Right renal cortex interstitium (tissue), 3 donors: Measurements from ENCODE around the gene CTAGE9. TPM values are rescaled to one million over a fixed set of nuclear protein-coding genes. Genes with fewer than 3 reads are reported as not detected.
"Not testable (repeated sequence)": the region's sequence is repeated elsewhere in the genome, so short reads cannot be mapped to it uniquely, and the experiment has no call there.

Experiments used
- DNase-seq, 3 donors: peaks; one replicate each; pipeline ENCODE4 v3.0.0-alpha.2; 2013; ENCODE audit warnings: low read depth in 3 of 3, low spot score in 2 of 3
- polyA plus RNA-seq, 3 donors: library from polyadenylated mRNA; unstranded; fragments of 120-200 nt; gene quantifications; one replicate each; pipeline ENCODE4 v1.2.1, GENCODE V29; 2013; ENCODE audit not compliant: insufficient read length in 3 of 3

CTAGE9 gene
- polyA plus RNA-seq, 3 donors: not detected

DNA sequence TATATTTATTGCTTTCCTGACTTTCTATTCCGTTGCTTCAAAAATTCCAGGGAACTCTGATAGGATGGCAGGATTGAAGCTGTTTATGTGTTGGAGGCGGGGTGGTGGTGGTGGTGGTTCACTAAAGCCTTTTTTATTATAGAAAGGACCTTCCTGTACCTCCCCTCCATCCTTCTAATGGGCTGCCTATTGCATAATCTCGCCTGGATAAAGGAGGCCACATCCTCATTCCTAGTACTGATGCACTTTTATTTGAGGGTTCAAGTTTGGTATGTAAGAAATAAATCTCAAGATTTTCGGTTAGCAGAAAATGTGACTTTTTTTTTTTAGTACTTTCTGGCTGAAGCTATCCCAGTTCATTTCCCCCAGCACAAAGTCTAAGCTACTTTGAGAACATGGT, 18.7 kb upstream of the CTAGE9 start:
- no peak for DNase-seq

DNA sequence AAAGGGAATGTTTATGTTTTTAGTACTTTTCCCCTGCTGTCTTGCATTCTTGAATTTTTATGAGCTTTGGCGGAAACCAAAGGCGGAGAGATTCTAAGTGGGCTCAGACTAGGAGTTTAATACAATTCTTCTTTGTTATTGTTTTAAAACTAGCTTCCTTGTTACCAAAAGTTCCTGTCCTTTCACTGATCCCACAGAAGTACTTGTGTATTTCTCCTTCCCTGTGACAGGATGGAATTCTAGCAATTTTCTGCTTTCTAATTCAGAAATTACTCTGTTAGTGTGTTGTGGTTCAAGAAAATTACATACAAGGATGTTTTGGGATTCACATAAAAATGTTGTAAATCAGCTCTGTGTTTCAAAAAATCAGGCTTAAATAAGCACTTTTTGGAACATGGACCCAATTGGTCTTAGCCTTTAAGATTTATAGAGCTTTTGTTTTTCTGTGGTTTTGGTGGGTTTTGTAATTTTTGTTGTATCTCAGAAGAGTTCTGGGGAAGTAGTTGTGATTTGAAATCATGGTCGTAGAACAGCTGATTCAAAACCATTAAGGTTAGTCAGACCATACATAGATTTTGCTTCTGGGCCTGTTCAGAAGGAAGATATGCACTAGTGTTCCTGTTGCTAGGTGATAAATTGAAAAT, 17.6 kb upstream of the CTAGE9 start:
- no peak for DNase-seq

DNA sequence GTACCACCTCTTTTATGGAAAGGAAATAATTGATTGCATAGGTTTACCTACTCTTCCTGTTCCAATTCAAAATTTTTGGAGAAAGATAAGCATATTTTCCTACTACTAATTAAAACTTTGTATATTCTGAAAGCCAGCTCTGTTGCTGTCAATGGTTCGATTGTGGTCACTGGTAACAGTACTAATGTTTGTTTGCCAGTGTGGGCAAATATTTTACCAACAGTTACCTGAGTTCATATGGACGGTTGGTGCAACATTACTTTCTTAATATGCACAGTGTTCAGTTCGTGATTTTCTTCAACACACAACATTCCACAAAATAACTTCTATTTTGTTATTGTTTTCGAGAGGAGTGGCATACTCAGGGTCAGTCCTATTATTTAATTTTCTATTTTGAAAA, 17.1 kb upstream of the CTAGE9 start:
- DNase-seq: no peak

DNA sequence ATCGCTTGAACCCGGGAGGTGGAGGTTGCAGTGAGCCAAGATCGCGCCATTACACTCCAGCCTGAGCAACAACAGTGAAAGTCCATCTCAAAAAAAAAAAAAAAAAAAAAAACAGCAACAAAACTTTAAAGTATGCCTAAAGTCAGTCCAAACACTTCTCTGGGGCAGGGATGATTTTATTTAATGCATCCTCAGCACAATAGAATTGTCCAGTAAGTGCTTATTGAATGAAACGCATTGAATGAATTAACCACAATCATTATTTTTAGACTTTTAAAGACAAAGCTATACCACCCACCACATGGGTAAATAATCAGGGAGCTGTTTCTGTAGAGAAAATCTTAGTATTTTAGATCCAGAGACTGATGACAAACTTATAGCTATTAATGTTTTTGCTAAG, 16.6 kb upstream of the CTAGE9 start:
- no peak for DNase-seq

DNA sequence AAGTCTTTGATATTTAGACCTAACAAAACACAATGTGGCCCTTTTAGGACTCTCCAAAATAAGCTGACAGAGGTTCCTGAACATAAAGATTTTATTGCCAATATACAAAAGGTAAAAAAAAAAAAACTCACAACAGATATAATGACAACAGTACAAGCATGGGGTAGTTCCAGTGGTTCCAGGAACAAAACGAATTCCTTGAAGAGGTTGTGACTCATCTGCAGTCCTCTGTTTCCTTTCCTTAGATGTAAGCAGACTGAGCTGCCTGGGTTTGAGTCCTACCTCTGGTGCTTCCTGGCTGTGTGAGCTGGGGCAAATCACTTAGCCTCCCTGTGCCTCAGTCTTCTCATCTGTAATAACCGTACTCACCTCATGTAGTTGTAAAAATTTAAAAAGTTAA, 13.3 kb upstream of the CTAGE9 start:
- DNase-seq: no peak

DNA sequence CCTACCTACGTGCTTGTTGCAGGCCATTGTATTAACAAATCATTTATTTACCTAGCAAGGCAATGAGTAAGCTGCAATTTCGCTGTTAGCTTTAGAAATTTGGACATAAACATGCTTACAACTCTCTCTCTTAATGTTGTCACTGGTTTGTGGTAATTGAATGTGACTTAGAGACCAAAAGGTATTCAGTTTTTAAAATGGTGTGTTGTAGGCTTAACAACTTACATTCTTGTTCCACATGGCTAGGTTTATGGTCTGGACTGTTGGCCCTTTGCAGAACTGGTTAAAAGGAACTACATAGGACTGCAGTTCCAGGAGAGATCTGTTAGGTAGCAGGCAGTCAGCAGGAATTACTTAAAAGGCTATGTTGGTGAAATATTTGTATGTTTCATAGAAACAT, 10.3 kb upstream of the CTAGE9 start:
- DNase-seq: no peak

DNA sequence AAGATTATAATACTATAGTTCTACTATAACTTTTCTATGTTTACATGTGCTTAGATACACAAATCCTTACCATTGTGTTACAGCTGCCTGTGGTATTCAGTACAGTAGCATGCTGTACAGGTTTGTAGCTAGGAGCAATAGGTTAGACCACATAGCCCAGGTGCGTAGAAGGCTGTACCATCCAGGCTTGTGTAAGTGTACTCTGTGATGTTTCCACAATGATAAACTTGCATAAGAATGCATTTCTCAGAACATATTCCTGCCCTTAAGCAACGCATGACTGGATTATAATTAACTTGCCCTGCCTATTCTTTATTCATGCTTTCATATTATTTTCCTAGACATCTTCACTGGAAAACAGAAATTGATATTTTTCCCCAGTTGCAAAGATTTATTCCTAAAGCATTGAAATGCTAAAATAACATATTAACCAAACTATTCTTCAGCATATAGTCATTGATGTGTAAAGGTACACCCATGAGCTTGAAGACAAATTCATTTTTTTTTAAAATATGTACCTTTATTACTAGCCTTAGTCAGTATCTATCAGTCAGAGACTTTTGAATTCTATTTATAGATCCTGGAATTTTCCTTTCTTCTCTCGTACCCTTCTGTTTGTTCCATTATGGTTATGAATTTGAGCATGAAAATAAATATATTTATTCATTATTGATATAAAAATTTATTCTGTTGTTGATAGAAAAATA, 7.2 kb upstream of the CTAGE9 start:
- DNase-seq: no peak

DNA sequence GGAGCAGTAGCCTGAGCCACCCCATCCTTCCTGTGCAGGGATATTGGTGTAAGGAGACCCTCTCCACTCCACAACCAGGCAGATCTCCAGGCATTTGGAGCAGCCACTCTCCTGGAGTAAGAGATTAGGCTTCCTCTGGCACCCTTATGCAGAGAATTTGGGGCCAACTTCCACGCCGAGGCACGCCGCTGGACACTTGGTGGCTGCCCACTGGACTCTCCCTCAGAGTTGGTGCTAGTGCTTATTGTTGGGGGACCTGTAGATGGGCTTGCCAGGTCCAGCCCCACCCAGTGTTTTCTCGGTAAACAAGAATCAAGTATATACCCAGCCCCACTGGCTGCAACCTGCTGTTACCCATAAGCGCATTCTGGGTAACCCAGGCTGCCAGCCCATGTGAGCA, 4.8 kb upstream of the CTAGE9 start:
- not testable (repeated sequence) for DNase-seq

DNA sequence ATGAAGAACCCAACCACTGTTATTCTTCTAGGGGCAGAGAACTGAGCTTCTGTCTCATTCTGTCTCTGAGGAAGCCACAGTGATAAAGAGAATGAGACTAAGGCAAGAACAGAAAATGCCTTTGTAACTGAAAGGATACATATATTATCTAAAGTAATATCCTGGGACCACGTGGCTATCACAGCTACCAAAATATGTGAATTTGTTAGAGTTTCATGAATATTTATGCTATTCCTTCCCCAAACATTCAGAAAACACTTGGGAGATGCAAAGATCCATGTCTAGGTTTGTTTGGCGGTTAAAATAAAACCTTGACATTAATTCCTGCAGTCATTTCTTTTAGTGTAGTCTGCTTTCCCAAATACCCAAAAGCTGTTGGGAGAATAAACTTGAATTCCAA, 6.9 kb downstream of the CTAGE9 start:
- not testable (repeated sequence) for DNase-seq

DNA sequence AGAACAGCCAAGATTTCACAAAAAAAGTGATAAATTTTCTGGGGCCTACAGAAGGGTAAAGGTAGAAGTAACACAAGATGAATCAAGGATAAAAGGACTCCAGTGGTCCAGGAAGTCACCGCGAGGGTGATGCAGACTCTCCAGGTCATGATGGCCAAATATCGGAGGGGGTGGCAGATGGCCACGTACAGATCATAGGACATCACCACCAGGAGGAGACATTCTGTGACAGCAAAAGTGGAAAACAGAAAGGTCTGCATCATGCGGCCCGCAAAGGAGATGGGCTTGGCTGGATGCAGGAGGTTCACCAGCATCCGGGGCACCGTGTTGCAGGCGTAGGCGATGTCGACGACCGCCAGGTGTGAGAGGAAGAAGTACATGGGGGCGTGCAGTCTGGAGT, 10.0 kb downstream of the CTAGE9 start:
- DNase-seq: not testable (repeated sequence)

DNA sequence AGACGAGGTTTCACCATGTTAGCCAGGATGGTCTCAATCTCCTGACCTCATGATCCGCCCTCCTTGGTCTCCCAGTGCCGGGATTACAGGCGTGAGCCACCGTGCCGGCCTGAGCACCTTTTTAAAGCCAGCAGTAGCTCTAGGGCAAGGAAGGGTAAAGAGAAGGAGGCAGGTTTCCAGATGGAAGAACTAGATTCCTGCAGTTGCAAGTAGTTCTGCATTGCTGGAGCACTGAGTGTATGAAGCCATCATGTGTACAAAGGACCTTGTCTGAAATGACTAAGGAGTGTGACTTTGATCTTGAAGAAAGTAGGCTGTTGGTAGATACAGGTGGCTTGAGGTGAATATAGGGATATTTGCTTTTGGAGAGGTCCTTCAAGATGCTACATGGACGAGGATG, 13.9 kb downstream of the CTAGE9 start:
- DNase-seq: no peak

DNA sequence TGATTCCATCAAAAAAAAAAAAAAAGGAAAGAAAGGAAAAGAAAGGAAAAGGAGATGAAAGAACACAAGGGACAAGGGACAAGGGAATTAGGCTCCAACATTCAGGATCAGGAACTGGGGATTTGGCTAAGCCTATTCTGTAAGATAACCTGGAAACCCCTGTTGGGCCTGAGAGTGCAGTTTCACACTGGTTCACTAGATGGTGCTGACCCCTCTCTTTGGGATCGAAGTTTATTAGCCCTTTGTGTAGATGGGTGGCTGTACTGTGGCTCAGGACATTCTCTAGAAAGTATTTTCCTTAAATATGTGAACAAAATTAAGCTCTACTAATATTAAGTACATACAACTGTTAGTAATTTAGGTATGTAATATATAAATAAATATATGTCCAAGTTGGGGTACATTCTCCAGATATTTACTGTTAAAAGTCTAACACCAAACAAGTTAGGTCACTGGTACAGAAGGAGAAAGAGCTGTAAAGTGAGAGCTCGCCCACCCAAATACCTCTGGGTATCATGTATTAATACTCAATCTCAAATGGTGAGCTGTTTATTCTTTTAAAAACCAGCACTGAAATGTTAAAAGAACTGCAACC, 15.9 kb downstream of the CTAGE9 start:
- peak; percentile 29 to 52 (median 39) for DNase-seq

DNA sequence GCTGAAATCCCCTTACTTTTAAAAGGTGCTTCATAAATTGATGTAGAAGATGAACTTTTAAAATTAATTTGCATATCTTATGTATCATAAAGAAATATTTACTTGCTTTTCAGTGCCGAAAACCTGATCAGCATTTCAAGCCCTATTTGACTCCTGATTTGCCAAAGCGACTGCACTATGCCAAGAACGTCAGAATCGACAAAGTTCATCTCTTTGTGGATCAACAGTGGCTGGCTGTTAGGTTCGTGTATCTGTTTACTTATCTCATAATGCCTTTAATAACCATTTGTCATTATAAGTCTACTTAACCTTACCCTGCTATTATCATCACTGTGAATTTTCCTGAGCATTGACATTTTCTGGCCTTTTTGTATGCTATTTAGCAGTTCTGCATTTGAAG, 17.4 kb downstream of the CTAGE9 start:
- DNase-seq: no peak

DNA sequence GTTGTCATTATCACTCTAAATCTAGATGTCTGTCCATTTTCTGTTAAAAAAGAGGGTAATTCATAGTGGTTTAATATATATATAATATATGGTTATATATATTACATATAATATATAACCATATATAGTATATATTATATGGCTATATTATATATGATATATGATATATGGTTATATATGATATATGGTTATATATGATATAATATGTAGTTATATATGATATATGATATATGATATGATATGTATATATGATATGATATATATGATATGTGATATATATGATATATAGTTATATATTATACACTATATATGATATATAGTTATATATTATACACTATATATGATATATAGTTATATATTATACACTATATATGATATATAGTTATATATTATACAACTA, 18.2 kb downstream of the CTAGE9 start:
- DNase-seq: no peak

DNA sequence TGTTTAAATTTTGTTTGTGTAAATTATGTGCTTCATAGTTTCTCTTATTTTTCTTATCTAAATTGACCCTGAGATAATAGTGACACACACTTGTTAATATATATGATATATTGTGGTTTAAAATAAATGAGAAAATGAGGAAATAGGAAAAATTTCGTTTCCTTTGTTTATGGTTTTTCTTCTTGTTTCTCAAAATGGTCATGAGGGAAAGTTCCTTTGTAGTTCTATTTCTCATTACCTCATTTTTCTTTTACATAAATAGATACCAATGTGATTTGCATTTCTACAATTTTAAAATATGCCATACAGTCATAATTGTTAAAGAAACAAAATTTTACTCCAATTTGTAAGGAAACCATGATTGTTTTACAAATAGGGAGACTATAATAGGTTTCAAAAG, 18.8 kb downstream of the CTAGE9 start:
- DNase-seq: no peak

DNA sequence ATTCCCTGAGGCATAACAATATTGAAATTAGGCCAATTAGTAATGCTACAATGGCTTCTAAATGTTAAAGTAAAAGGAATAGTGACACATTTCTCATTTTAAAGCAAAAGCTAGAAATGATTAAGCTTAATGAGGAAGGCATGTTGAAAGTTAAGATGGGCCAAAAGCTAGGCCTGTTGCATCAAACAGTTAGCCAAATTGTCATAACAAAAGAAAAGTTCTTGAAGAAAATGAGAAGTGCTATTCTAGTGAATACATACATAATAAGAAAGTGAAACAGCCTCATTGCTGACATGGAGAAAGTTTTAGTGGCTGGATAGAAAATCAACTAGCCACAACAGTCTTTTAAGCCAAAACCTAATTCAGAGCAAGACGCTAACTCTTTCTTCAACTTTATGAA, 22.5 kb downstream of the CTAGE9 start:
- DNase-seq: no peak

DNA sequence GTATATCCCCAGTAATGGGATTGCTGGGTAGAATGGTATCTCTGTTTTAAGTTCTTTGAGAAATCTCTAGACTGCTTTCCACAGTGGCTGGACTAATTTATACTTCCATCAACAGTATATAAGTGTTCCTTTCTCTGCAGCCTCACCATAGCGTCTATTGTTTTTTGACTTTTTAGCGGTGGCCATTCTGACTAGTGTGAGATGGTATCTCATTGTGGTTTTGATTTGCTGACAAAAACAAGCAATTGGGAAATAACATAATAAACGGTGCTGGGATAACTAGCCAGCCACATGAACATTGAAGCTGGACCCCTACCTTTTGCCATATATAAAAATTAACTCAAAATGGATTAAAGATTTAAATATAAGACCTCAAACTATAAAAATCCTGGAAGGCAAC, 23.8 kb downstream of the CTAGE9 start:
- no peak for DNase-seq

DNA sequence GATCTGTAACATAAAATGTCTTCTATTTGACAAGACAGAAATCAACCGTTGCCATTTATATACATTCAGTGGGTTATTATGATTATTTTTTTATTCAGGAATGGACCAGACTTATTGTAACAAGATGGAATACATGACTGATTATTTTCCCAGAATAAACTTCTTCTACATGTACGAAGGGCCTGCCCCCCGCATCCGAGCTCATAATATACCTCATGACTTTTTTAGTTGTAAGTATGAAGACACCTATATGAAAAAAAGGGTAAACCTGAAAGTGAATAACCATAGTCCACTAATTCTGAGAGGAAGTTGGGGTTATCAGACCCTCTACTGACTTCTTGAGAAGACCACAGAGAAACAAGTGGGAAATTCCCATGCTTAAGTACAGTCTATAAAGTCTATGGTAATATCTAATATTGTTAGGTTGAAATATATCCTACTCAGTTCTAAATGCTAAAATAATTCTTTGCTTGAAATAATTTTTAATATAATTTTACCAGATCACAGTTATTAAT, 25.5 kb downstream of the CTAGE9 start:
- DNase-seq: no peak

DNA sequence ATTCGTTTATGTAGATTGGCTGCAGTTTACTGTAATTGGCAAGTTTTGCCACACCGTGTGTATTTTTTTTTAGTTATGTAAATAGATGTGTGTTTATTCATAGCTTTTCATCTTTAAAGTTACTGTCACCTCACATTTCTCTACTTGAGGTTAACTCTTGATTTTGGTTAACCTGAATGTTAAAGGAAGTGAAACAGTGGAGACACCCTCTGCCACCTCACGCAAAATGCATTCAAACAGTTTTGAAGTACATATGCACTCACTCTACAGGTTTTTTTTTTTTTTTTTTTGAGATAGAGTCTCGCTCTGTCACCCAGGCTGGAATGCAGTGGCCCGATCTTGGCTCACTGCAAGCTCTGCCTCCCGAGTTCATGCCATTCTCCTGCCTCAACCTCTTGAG, 27.3 kb downstream of the CTAGE9 start:
- no peak for DNase-seq

DNA sequence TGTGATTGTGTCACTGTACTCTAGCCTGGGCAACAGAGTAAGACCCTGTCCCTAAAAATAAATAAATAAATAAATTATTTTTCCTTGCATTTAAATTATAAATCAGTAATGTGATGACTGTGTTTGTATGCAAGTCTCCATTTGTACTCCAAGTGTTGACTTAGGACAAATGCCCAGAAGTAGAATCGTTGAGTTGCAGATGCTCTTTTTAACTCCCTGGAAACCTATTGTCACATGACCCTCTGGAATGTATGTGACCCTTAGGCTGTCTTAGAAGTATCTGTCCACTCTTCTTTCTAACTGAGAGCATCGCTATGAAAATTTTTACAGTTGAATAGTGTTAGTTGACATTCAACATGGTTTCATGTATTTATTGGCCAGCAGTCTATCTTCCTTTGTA, 28.4 kb downstream of the CTAGE9 start:
- no peak for DNase-seq

DNA sequence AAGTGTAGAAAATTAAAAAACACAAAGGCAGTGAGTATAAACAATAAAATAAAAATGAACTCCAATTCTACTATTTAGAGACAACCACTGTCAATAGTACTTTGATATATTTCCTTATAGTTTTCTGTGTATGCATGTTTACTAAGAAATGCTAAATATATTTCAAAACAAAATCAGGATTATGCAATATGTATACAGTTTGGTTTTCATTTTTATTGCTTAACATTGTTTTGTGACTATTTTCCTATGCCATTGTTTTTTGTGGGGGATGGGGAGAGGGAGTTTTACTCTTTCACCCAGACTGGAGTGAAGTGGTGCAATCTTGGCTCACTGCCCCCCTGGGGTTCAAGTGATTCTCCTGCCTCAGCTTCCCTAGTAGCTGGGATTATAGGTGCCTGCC, 29.2 kb downstream of the CTAGE9 start:
- no peak for DNase-seq

DNA sequence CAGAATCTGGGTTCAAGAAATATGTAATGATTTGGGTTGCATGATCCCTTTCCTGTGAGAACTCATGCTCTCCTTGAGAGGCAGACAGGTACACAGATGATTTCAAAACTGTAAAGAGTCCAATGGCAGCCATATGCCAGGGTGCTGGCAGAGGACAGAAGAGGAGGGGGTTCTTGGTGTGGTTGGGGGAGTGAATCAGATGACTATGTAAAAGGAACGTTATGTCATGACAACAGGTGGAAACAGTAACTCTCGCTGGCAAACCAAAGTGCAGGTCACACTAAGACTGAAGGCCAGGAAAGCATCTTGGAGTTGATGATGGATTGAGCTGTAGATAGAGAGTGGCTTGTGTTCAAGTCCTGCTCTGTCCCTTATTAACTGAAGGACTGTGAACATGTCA, 29.9 kb downstream of the CTAGE9 start:
- DNase-seq: no peak
